Measurements from ENCODE around the gene PACSIN1. TPM values are rescaled to one million over a fixed set of nuclear protein-coding genes. Genes with fewer than 3 reads are reported as not detected.
A peak's percentile ranks its signal among the peaks of the same experiment; 100 is the strongest.

Gene PACSIN1
- total RNA-seq, 1 donor from 2014 or later = 3.4 TPM

DNA sequence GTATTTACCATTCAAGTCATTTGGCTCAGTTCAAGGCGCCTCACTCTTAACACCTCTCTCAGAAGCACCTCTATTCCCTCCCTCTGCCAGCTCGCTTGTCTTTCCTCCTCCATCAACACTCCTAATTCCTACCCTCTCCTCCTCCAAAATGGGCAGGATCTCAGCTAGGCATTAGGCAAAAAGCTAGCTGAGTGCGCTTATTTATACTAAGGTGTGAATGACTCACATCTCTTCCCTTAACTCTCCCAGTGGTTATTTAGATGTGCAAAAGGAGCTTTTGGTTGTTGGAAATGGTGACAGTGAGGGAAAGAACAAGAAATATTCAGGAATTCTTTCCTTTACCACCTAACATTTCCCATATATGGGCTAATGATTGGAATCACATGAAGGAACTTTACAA, 29.1 kb downstream of the PACSIN1 start:
- H3K36me3 Mint-ChIP-seq = no peaks in the 10 kb centered on the region
- H3K4me3 Mint-ChIP-seq = no peak overlapping the region
- no peaks in the 10 kb centered on the region for H3K9me3 Mint-ChIP-seq
- no peak for DNase-seq (ENCODE audit: extremely low spot score, unreplicated experiment)
- no peaks in the 10 kb centered on the region for H3K27me3 Mint-ChIP-seq
- peaks cover 5% of the 10 kb centered on the region for H3K4me1 Mint-ChIP-seq (ENCODE audit: unreplicated experiment)
- TF ChIP-seq, protein P1, sequence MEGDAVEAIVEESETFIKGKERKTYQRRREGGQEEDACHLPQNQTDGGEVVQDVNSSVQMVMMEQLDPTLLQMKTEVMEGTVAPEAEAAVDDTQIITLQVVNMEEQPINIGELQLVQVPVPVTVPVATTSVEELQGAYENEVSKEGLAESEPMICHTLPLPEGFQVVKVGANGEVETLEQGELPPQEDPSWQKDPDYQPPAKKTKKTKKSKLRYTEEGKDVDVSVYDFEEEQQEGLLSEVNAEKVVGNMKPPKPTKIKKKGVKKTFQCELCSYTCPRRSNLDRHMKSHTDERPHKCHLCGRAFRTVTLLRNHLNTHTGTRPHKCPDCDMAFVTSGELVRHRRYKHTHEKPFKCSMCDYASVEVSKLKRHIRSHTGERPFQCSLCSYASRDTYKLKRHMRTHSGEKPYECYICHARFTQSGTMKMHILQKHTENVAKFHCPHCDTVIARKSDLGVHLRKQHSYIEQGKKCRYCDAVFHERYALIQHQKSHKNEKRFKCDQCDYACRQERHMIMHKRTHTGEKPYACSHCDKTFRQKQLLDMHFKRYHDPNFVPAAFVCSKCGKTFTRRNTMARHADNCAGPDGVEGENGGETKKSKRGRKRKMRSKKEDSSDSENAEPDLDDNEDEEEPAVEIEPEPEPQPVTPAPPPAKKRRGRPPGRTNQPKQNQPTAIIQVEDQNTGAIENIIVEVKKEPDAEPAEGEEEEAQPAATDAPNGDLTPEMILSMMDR (conservative IDR thresholded peaks at IDR 0.05) = no peak
- H3K27ac Mint-ChIP-seq = no peak overlapping the region

DNA sequence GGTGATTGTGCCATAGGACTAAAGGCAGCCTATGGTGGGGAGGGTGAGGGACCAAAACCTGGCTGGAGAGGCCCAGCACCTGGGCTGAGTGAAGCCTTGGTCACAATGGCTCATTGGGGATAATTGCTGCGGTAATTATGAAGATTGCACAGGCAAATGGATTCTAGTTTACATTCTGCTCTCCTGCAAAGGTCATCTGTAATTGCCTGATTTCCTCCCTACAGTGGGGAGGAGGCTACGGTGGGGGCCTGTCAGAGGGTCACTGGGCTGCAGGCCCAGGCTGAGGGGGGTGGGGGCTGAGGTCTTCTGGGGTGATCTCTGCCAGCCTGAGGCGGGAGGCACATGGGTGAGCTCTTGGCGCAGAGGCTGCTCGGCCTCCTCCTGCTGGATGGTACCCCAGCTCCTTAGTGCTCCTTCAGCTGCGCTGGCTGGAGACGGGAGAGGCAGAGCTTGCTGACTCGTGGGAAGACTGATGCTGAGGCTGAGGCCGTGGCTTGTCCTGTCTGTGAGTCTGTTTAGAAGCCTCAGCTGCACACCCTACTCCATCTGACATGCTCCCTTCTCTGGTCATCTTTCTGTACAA, 30.3 kb downstream of the PACSIN1 start:
- TF ChIP-seq, protein P1 (conservative IDR thresholded peaks at IDR 0.05) = no peak
- H3K4me1 Mint-ChIP-seq (ENCODE audit: unreplicated experiment) = peaks cover 1% of the 10 kb centered on the region
- no peaks in the 10 kb centered on the region for H3K36me3 Mint-ChIP-seq
- H3K27me3 Mint-ChIP-seq = no peaks in the 10 kb centered on the region
- no peaks in the 10 kb centered on the region for H3K9me3 Mint-ChIP-seq
- no peak for DNase-seq (ENCODE audit: extremely low spot score, unreplicated experiment)
- no peak overlapping the region for H3K4me3 Mint-ChIP-seq
- H3K27ac Mint-ChIP-seq = no peak overlapping the region

DNA sequence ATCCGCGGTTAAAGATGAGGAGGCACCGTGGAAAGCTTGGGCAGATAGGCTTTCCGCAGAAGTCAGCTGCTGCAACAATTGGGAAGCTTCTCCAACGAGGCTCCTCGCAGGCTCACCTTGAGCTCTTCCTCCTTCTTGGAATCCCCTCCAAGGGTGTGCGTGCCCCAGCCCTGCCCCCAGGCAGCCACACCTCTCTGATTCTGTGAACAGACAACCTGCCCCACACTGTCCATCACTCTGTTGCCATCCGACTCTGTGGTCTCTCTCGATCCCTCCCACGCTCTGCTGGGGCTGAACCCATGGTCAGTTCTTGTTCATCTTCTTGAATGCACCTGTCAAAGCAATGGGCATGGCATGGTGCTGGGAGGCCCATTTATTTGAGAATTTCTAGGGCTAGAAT, 31.5 kb downstream of the PACSIN1 start:
- Mint-ChIP-seq H3K4me1 (ENCODE audit: unreplicated experiment) (no peaks in the 10 kb centered on the region), H3K27me3 (no peaks in the 10 kb centered on the region), H3K9me3 (no peaks in the 10 kb centered on the region), H3K36me3 (no peaks in the 10 kb centered on the region), H3K27ac (no peak overlapping the region), H3K4me3 (no peak overlapping the region)
- DNase-seq (ENCODE audit: extremely low spot score, unreplicated experiment) = no peak
- TF ChIP-seq, protein P1 (conservative IDR thresholded peaks at IDR 0.05) = no peak

DNA sequence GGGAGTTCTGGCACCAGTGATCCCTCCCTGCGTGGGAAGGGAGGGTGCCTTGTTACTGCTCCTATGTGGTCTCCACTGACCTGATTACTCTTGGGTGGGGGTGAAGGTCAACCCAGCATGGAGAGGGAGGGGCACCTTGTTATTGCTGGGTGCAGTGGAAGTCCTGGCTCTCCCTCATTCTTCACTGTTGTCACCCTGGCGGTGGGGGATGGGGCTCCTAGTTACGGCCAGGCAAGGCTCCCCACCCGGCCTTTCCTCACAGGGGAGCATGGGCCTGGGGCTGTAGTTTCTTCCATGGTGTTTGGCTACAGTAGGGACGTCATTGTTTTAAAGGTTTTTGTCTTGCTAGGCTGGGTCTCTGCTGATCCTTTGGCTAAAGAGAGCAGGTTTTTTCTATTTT, 40.8 kb downstream of the PACSIN1 start:
- H3K27me3 Mint-ChIP-seq = no peaks in the 10 kb centered on the region
- TF ChIP-seq, protein P1 (conservative IDR thresholded peaks at IDR 0.05) = no peak
- DNase-seq (ENCODE audit: extremely low spot score, unreplicated experiment) = no peak
- peaks cover 10% of the 10 kb centered on the region for H3K4me1 Mint-ChIP-seq (ENCODE audit: unreplicated experiment)
- no peaks in the 10 kb centered on the region for H3K9me3 Mint-ChIP-seq
- no peaks in the 10 kb centered on the region for H3K36me3 Mint-ChIP-seq
- no peak overlapping the region for H3K27ac Mint-ChIP-seq
- H3K4me3 Mint-ChIP-seq = no peak overlapping the region

DNA sequence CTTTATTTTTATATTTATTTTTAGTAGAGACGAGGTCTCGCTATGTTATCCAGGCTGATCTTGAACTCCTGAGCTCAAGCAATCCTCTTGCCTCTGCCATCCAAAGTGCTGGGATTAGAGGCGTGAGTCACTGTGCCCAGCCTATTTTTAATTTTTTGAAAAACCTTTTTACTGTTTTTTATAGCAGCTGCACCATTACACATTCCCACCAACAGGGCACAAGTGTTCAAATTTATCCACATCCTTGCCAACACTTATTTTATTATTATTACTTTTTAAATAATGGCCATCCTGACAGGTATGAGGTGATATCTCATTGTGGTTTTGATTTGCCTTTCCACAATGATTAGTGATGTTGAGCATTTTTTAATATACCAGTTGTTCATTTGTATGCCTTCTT, 42.5 kb downstream of the PACSIN1 start:
- H3K36me3 Mint-ChIP-seq = no peaks in the 10 kb centered on the region
- H3K4me1 Mint-ChIP-seq (ENCODE audit: unreplicated experiment) = peaks cover 16% of the 10 kb centered on the region
- TF ChIP-seq, protein P1 (conservative IDR thresholded peaks at IDR 0.05) = peak; percentile 49
- no peak overlapping the region for H3K27ac Mint-ChIP-seq
- no peak overlapping the region for H3K4me3 Mint-ChIP-seq
- no peaks in the 10 kb centered on the region for H3K27me3 Mint-ChIP-seq
- no peak for DNase-seq (ENCODE audit: extremely low spot score, unreplicated experiment)
- no peaks in the 10 kb centered on the region for H3K9me3 Mint-ChIP-seq

DNA sequence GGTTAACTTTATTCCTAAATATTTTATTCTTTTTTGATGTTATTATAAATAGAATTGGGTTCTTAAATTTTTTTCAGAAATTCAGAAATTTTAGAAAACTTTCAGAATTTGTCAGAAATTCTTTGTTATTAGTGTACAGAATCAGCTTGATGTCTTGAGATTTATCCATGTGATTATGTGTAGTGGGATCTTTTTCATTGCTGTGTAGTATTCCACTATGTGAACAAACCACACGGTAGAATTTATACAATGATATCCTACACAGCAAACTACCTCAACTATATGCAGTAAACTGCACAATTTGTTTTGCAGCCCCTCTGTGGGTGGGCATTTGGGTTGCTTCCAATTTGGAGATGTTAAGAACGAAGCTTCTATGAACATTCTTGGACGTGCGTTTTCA, 43.9 kb downstream of the PACSIN1 start:
- Mint-ChIP-seq H3K36me3 (no peaks in the 10 kb centered on the region), H3K4me3 (no peak overlapping the region), H3K9me3 (no peaks in the 10 kb centered on the region), H3K4me1 (ENCODE audit: unreplicated experiment) (peaks cover 29% of the 10 kb centered on the region), H3K27me3 (peaks cover 10% of the 10 kb centered on the region), H3K27ac (no peak overlapping the region)
- no peak for DNase-seq (ENCODE audit: extremely low spot score, unreplicated experiment)
- TF ChIP-seq, protein P1 (conservative IDR thresholded peaks at IDR 0.05) = no peak
